ENCODE data around the gene NLGN1.

- no peak for TF ChIP-seq CTCF (IDR thresholded peaks at IDR 0.05)
- no peak for TF ChIP-seq POLR2A (IDR thresholded peaks at IDR 0.05; ENCODE audit: low read depth)
Observed at GRCh38 chr3:173538410-173538809, 140.9 kb downstream of the NLGN1 start.
